HepG2 (cell line): ENCODE measurements around the gene BLID.

ENCODE experiments used
- ARNTL ChIP-seq: sonication (generic); formaldehyde crosslinking; IDR thresholded peaks from 2 replicates; pipeline ENCODE4 v1.4.0; 2020; ENCODE audit warnings: mild to moderate bottlenecking, missing genetic modification reagents
- ATF2 ChIP-seq: sonication (generic); formaldehyde crosslinking; IDR thresholded peaks from 2 replicates; pipeline ENCODE4 v1.4.0; 2020; ENCODE audit warnings: missing genetic modification reagents
- CEBPB ChIP-seq: IDR thresholded peaks from 2 replicates; pipeline ENCODE4 v1.6.1; 2011; ENCODE audit warnings: low read depth, low read length, improper control_type of control experiment, borderline replicate concordance
- CTCF ChIP-seq: sonication (generic); formaldehyde crosslinking; IDR thresholded peaks from 2 replicates; pipeline ENCODE4 v1.5.0; 2020; ENCODE audit warnings: mild to moderate bottlenecking, missing genetic modification reagents, moderate library complexity
- SMARCC2 ChIP-seq: fragments of 450-650 bp; IDR thresholded peaks from 2 replicates; pipeline ENCODE4 v1.6.1; 2017; ENCODE audit warnings: antibody characterized with exemption, mild to moderate bottlenecking
- TARDBP ChIP-seq: sonication (generic); formaldehyde crosslinking; IDR thresholded peaks from 2 replicates; pipeline ENCODE4 v1.8.0; 2022; ENCODE audit warnings: mild to moderate bottlenecking, missing genetic modification reagents
- TF ChIP-seq, protein P1 (sequence below), 2 experiments: sonication (generic) in 1 of 2; formaldehyde crosslinking in 1 of 2; IDR thresholded peaks; 2 replicates each; pipeline versions ENCODE4 v1.4.0 to v1.6.1; 2018 to 2020; ENCODE audit warnings: missing genetic modification reagents in 2 of 2, borderline replicate concordance in 1 of 2, low read depth in 1 of 2, mild to moderate bottlenecking in 1 of 2, missing biosample characterization in 1 of 2

DNA sequence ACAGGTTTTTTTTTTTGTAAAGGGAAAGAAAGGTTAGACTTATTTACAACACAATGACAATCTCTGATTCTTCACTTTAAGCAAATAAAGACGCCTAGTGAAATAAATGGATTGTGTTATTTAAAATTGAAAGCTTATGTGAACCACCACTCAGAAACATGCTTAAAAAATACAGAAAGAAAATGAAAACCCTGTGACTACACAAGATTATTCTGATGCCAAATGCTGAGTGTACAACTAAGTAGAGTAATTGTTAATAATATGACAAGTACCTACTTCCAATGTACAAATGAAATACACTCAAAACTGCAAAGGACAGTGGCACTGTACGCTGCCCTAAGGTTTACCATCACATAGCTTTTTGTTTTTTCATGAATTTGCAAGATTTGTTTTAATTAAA is 1.0 kb downstream of the BLID start:
- TF ChIP-seq ARNTL (CRISPR knock-in tag) (no peak), ATF2 (CRISPR knock-in tag) (no peak), SMARCC2 (no peak), CTCF (CRISPR knock-in tag) (no peak), CEBPB (no peak), TARDBP (no peak)
- TF ChIP-seq, protein P1, sequence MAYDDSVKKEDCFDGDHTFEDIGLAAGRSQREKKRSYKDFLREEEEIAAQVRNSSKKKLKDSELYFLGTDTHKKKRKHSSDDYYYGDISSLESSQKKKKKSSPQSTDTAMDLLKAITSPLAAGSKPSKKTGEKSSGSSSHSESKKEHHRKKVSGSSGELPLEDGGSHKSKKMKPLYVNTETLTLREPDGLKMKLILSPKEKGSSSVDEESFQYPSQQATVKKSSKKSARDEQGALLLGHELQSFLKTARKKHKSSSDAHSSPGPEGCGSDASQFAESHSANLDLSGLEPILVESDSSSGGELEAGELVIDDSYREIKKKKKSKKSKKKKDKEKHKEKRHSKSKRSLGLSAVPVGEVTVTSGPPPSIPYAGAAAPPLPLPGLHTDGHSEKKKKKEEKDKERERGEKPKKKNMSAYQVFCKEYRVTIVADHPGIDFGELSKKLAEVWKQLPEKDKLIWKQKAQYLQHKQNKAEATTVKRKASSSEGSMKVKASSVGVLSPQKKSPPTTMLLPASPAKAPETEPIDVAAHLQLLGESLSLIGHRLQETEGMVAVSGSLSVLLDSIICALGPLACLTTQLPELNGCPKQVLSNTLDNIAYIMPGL (CRISPR knock-in tag; IDR thresholded peaks at IDR 0.05; ENCODE audit: borderline replicate concordance in 1 of 2, low read depth in 1 of 2), result no peak
